OCI-LY7 (cell line): ENCODE results near the gene AGBL4. TPM values are rescaled to one million over a fixed set of nuclear protein-coding genes. Genes with fewer than 3 reads are reported as not detected.

Experiments used
- BruUV-seq: library from RNA; stranded (reverse); fragments of 400-500 nt; replicated peaks from 2 replicates; lab custom pipeline; 2021; lab: Mats Ljungman, UMichigan
- CTCF ChIA-PET: fragments of 300-600 bp; sonication (Branson Sonifier 250); formaldehyde crosslinking; loops from one replicate; lab custom pipeline; 2022; ENCODE audit warnings: antibody characterized with exemption; ENCODE audit not compliant: unreplicated experiment; lab: Charles Lee
- POLR2A ChIA-PET: fragments of 300-600 bp; sonication (Branson Sonifier 250); formaldehyde crosslinking; loops from one replicate; lab custom pipeline; 2022; ENCODE audit warnings: antibody characterized with exemption; lab: Charles Lee
- DNase-seq: peaks from one replicate; pipeline ENCODE4 v3.0.0-alpha.2; 2015; ENCODE audit warnings: low spot score
- H2AFZ ChIP-seq: fragments of 200-600 bp; sonication (generic), shearing (Covaris generic); 2 replicates; pipeline ENCODE4 v1.6.1; 2014; ENCODE audit warnings: mild to moderate bottlenecking, antibody characterized with exemption, low read length, moderate library complexity
- H3K27ac ChIP-seq: fragments of 200-600 bp; sonication (generic); 2 replicates; pipeline ENCODE4 v1.5.1; 2014; ENCODE audit warnings: mixed run types, low read depth, mild to moderate bottlenecking, moderate library complexity, low read length, inconsistent platforms; ENCODE audit not compliant: poor library complexity, severe bottlenecking
- H3K36me3 ChIP-seq: fragments of 200-600 bp; sonication (generic); 2 replicates; pipeline ENCODE4 v1.6.1; 2014; ENCODE audit warnings: mild to moderate bottlenecking, antibody characterized with exemption, low read length, moderate library complexity, mixed read lengths; ENCODE audit not compliant: insufficient read depth
- H3K4me1 ChIP-seq: fragments of 200-600 bp; sonication (generic); 2 replicates; pipeline ENCODE4 v1.5.1; 2014; ENCODE audit warnings: mild to moderate bottlenecking, low read length; ENCODE audit not compliant: insufficient read depth, poor library complexity, severe bottlenecking
- H3K4me2 ChIP-seq: fragments of 200-600 bp; sonication (generic); 2 replicates; pipeline ENCODE4 v1.6.1; 2014; ENCODE audit warnings: mild to moderate bottlenecking, low read length
- H3K4me3 ChIP-seq: fragments of 200-600 bp; sonication (generic); 2 replicates; pipeline ENCODE4 v1.5.1; 2014; ENCODE audit warnings: mild to moderate bottlenecking, low read depth, low read length; ENCODE audit not compliant: poor library complexity, severe bottlenecking
- H3K79me2 ChIP-seq: fragments of 200-600 bp; sonication (generic); 2 replicates; pipeline ENCODE4 v1.6.1; 2016; ENCODE audit warnings: low read depth, mild to moderate bottlenecking, low read length, moderate library complexity, mixed read lengths; ENCODE audit not compliant: insufficient read depth
- H3K9me2 ChIP-seq: fragments of 200-600 bp; sonication (generic); 2 replicates; pipeline ENCODE4 v1.6.1; 2016; ENCODE audit warnings: mild to moderate bottlenecking, low read length, mixed read lengths; ENCODE audit not compliant: insufficient read depth
- H3K9me3 ChIP-seq: fragments of 200-600 bp; sonication (generic); 2 replicates; pipeline ENCODE4 v1.6.1; 2014; ENCODE audit warnings: mild to moderate bottlenecking, mixed run types, low read length, mixed read lengths
- H4K20me1 ChIP-seq: fragments of 200-600 bp; sonication (generic); 2 replicates; pipeline ENCODE4 v1.6.1; 2014; ENCODE audit warnings: mild to moderate bottlenecking, antibody characterized with exemption, low read length, moderate library complexity, mixed read lengths; ENCODE audit not compliant: insufficient read depth
- EZH2phosphoT487 ChIP-seq: fragments of 200-600 bp; sonication (generic); IDR thresholded peaks from 2 replicates; pipeline ENCODE4 v1.6.1; 2018; ENCODE audit warnings: low read depth, borderline replicate concordance, mild to moderate bottlenecking, mixed run types, antibody characterized with exemption, low read length, moderate library complexity, mixed read lengths
- intact Hi-C: fragments of 100-400 bp; cut with micrococcal nuclease; formaldehyde crosslinking; loops from one replicate; pipeline ENCODE4 v1.10.0; 2022; ENCODE audit not compliant: unreplicated experiment
- small RNA-seq: library from RNA; depleted of rRNA; stranded (forward); fragments of <200 nt; gene quantifications from one replicate; pipeline ENCODE3, GENCODE V24; 2014
- total RNA-seq, 2 experiments: library from RNA; depleted of rRNA in 1 of 2; stranded (reverse); fragments of >200 nt in 1 of 2; shearing (Covaris generic) in 1 of 2; gene quantifications; 2 replicates each; pipeline ENCODE4 v1.2.3, GENCODE V29; 2014 to 2022
- TF ChIP-seq, protein P1 (sequence below): fragments of 200-600 bp; sonication (generic); conservative IDR thresholded peaks from 2 replicates; pipeline ENCODE4 v1.5.1; 2014; ENCODE audit warnings: mild to moderate bottlenecking, antibody characterized with exemption, low read length, moderate library complexity, mixed read lengths

Gene AGBL4
- total RNA-seq, 2 experiments from 2014 or later: not detected

DNA sequence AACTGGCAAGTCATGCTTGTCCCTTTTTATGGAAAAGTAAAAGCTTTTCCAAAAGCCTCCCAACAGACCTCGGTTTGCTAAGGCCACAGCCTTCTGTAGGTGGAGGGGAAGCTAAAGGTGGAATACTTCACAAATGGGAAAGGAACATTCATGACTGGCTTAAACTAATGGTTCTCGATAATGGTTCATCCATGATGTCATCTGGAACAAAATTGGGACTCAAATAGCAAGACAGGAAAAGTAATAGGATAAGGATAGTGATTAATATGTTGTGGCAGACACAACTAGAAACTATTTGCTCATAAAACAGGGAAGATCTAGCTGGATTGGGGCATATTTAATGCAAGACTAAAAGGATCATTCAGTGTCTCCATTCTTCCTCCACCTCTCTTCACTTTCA, 1535.0 kb downstream of the AGBL4 start:
- CTCF ChIA-PET: no interaction called here
- no peaks in the 10 kb centered on the region for H3K36me3 ChIP-seq
- no peaks in the 10 kb centered on the region for H4K20me1 ChIP-seq
- no peak for TF ChIP-seq EZH2phosphoT487
- TF ChIP-seq, protein P1, sequence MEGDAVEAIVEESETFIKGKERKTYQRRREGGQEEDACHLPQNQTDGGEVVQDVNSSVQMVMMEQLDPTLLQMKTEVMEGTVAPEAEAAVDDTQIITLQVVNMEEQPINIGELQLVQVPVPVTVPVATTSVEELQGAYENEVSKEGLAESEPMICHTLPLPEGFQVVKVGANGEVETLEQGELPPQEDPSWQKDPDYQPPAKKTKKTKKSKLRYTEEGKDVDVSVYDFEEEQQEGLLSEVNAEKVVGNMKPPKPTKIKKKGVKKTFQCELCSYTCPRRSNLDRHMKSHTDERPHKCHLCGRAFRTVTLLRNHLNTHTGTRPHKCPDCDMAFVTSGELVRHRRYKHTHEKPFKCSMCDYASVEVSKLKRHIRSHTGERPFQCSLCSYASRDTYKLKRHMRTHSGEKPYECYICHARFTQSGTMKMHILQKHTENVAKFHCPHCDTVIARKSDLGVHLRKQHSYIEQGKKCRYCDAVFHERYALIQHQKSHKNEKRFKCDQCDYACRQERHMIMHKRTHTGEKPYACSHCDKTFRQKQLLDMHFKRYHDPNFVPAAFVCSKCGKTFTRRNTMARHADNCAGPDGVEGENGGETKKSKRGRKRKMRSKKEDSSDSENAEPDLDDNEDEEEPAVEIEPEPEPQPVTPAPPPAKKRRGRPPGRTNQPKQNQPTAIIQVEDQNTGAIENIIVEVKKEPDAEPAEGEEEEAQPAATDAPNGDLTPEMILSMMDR: no peak
- no peak overlapping the region for H3K4me2 ChIP-seq
- H3K4me3 ChIP-seq: no peak overlapping the region
- no peak overlapping the region for H3K27ac ChIP-seq
- H3K9me2 ChIP-seq: no peaks in the 10 kb centered on the region
- DNase-seq: no peak
- POLR2A ChIA-PET: no interaction called here
- BruUV-seq: no TSS peak
- H3K4me1 ChIP-seq: no peaks in the 10 kb centered on the region
- no peaks in the 10 kb centered on the region for H3K9me3 ChIP-seq
- H3K79me2 ChIP-seq: no peaks in the 10 kb centered on the region
- no peak overlapping the region for H2AFZ ChIP-seq
- intact Hi-C loops: no loop called here

Small RNA genes within 50 kb of the gene (small RNA-seq; reads per million reads assigned to genes)
- not detected for gene AL390023.1

Other genes starting within 250 kb of the AGBL4 start
- gene ELAVL4, start 85.0 kb upstream of the AGBL4 start, total RNA-seq (2014; rRNA removed; shearing (Covaris generic)): not detected in 2 replicates
- gene ELAVL4, start 85.0 kb upstream of the AGBL4 start, total RNA-seq (2022): not detected in 2 replicates